Upper lobe of left lung (tissue), 6 donors: ENCODE measurements around the gene KRT82. TPM values are rescaled to one million over a fixed set of nuclear protein-coding genes. Genes with fewer than 3 reads are reported as not detected.

Experiments
- ATAC-seq, 2 donors: fragments of 200-7000 bp; cut with Tn5 transposase; one replicate each; pipeline ENCODE4 v1.9.1; 2022; ENCODE audit warnings: mild to moderate bottlenecking in 2 of 2, moderate library complexity in 2 of 2; ENCODE audit not compliant: low FRiP score in 2 of 2
- DNase-seq, 2 donors: peaks; one replicate each; pipeline ENCODE4 v3.0.0-alpha.2; 2019 to 2020
- H3K27ac ChIP-seq, 4 donors: fragments of 200-600 bp; sonication (generic); one replicate each; pipeline ENCODE4 v1.5.1; 2016 to 2019
- H3K27me3 ChIP-seq, 4 donors: fragments of 200-600 bp; sonication (generic); one replicate each; pipeline ENCODE4 v1.5.1; 2017 to 2019
- H3K36me3 ChIP-seq, 4 donors: fragments of 200-600 bp; sonication (generic); one replicate each; pipeline ENCODE4 v1.5.1; 2016 to 2019
- H3K4me1 ChIP-seq, 4 donors: fragments of 200-600 bp; sonication (generic); one replicate each; pipeline ENCODE4 v1.5.1; 2018 to 2019
- H3K4me3 ChIP-seq, 4 donors: fragments of 200-600 bp; sonication (generic); one replicate each; pipeline ENCODE4 v1.5.1; 2017 to 2019; ENCODE audit warnings: mild to moderate bottlenecking in 2 of 4, moderate library complexity in 1 of 4
- H3K9me3 ChIP-seq, 4 donors: fragments of 200-600 bp; sonication (generic); one replicate each; pipeline ENCODE4 v1.5.1; 2018 to 2019
- CTCF ChIP-seq, 6 experiments: fragments of 450-650 bp in 4 of 6; fragments of 200-600 bp in 2 of 6; sonication (generic) in 2 of 6; IDR thresholded peaks; one replicate each; pipeline ENCODE4 v1.5.1; 2016 to 2019; ENCODE audit warnings: antibody characterized with exemption in 6 of 6
- EP300 ChIP-seq, 4 donors: sonication (generic); formaldehyde crosslinking; IDR thresholded peaks; one replicate each; pipeline ENCODE4 v1.5.1; 2017; ENCODE audit warnings: antibody characterized with exemption in 4 of 4, control low read depth in 2 of 4
- POLR2A ChIP-seq, 4 donors: fragments of 450-650 bp; IDR thresholded peaks; one replicate each; pipeline ENCODE4 v1.5.1; 2016 to 2017; ENCODE audit warnings: antibody characterized with exemption in 4 of 4, mild to moderate bottlenecking in 2 of 4
- POLR2AphosphoS5 ChIP-seq, 2 donors: sonication (generic); formaldehyde crosslinking; IDR thresholded peaks; one replicate each; pipeline ENCODE4 v1.5.1; 2017; ENCODE audit warnings: antibody characterized with exemption in 2 of 2
- WGBS, 2 donors: methylation state at CpG; one replicate each; pipeline ENCODE4 v1.1.5; 2017 to 2018; 5-methylcytosine and 5-hydroxymethylcytosine counted together
- total RNA-seq, 6 donors: library from RNA; depleted of rRNA in 4 of 6; stranded (reverse); fragments of >200 nt in 4 of 6; gene quantifications; one replicate each; pipeline versions ENCODE4 v1.1.0 to v1.2.1, GENCODE V29; 2016 to 2021
- donor health status: DM: no; HTN: no; CAD: no; lungs with moderate emphysema.
- donor health status: DM: no; HTN: yes; CAD: no; lungs with severe emphysema.

Gene KRT82
- total RNA-seq, 6 donors from 2014 or later: not detected

- no peak for TF ChIP-seq EP300 (IDR thresholded peaks at IDR 0.05)
- no peak for TF ChIP-seq CTCF (IDR thresholded peaks at IDR 0.05)
- no peak for TF ChIP-seq POLR2AphosphoS5 (IDR thresholded peaks at IDR 0.05)
- no peak for TF ChIP-seq POLR2A (IDR thresholded peaks at IDR 0.05)
- Histone ChIP-seq H3K9me3 (no peaks in the 10 kb centered on the region), H3K27ac (no peak overlapping the region), H3K4me3 (no peak overlapping the region), H3K36me3 (no peaks in the 10 kb centered on the region), H3K4me1 (no peaks in the 10 kb centered on the region), H3K27me3 (no peaks in the 10 kb centered on the region)
- 54 to 63% methylated on average over 9 of the region's 9 CpGs for whole genome bisulfite sequencing, 2 donors
- no peak for DNase-seq
- no peak for ATAC-seq
These were observed 30.1 kb upstream of the KRT82 start for GRCh38 chr12:52436000-52436827.

DNA sequence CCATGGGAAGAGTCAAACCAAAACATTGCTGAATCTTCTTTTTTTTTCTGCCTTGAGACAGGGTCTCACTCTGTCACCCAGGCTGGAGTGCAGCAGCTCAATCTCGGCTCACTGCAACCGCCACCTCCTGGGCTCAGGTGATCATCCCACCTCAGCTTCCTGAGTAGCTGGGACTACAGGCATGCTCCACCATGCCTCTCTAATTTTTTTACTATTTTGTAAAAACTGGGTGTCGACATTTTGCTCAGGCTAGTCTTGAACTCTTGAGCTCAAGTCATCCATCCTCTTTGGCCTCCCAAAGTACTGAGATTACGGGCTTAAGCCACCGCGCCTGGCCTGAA lies 29.5 kb upstream of the KRT82 start:
- H3K27me3 ChIP-seq: no peaks in the 10 kb centered on the region
- H3K36me3 ChIP-seq: no peaks in the 10 kb centered on the region
- no peak overlapping the region for H3K27ac ChIP-seq
- H3K4me1 ChIP-seq: no peaks in the 10 kb centered on the region
- DNase-seq (no peak), ATAC-seq (no peak)
- 85 to 93% methylated on average over 6 of the region's 6 CpGs for WGBS, 2 donors
- no peak overlapping the region for H3K4me3 ChIP-seq
- H3K9me3 ChIP-seq: no peaks in the 10 kb centered on the region
- TF ChIP-seq CTCF (IDR thresholded peaks at IDR 0.05): no peak
- TF ChIP-seq POLR2A (IDR thresholded peaks at IDR 0.05): no peak
- no peak for TF ChIP-seq POLR2AphosphoS5 (IDR thresholded peaks at IDR 0.05)
- TF ChIP-seq EP300 (IDR thresholded peaks at IDR 0.05): no peak

GRCh38 chr12:52434760-52435530 lies 28.8 kb upstream of the KRT82 start:
- 88 to 90% methylated on average over 6 of the region's 6 CpGs for WGBS, 2 donors

GRCh38 chr12:52434081-52434733 lies 28.1 kb upstream of the KRT82 start, which contains the start of gene KRT75:
KRT75 (minus strand) TSS chr12:52434371; CDS start chr12:52434304, 67 bp downstream.
- Histone ChIP-seq H3K27ac (no peak within 1 kb of the TSS), H3K9me3 (no peaks in the 10 kb centered on the region), H3K4me1 (no peaks in the 10 kb centered on the region), H3K4me3 (no peak within 1 kb of the TSS), H3K27me3 (no peaks in the 10 kb centered on the region), H3K36me3 (no peaks in the 10 kb centered on the region)
- WGBS, 2 donors: 77 to 89% methylated on average over 15 to 20 of the region's 20 CpGs
- TF ChIP-seq POLR2AphosphoS5 (IDR thresholded peaks at IDR 0.05) (no peak), CTCF (IDR thresholded peaks at IDR 0.05) (no peak), EP300 (IDR thresholded peaks at IDR 0.05) (no peak)
- no peak for ATAC-seq
- DNase-seq: peak; percentile 17 to 63

More at GRCh38 chr12:52434760-52435530, 28.8 kb upstream of the KRT82 start:
- ATAC-seq (no peak), DNase-seq (no peak)
- TF ChIP-seq POLR2AphosphoS5 (IDR thresholded peaks at IDR 0.05): no peak
- no peak for TF ChIP-seq CTCF (IDR thresholded peaks at IDR 0.05)
- no peak for TF ChIP-seq POLR2A (IDR thresholded peaks at IDR 0.05)
- no peak for TF ChIP-seq EP300 (IDR thresholded peaks at IDR 0.05)
- Histone ChIP-seq H3K27me3 (no peaks in the 10 kb centered on the region), H3K27ac (no peak overlapping the region), H3K36me3 (no peaks in the 10 kb centered on the region), H3K9me3 (no peaks in the 10 kb centered on the region), H3K4me1 (no peaks in the 10 kb centered on the region), H3K4me3 (no peak overlapping the region)
